Measurements from ENCODE around the gene STUM.
"Not testable (repeated sequence)": the region's sequence is repeated elsewhere in the genome, so short reads cannot be mapped to it uniquely, and the experiment has no call there.

STUM gene

GRCh38 chr1:226611301-226611700 is 62.7 kb downstream of the STUM start:
- H3K4me1 ChIP-seq (ENCODE audit: control insufficient read depth, insufficient read depth, low read length) = no peaks in the 10 kb centered on the region
- H3K9ac ChIP-seq (ENCODE audit: low read depth, low read length) = no peak overlapping the region
- no peaks in the 10 kb centered on the region for H3K9me3 ChIP-seq (ENCODE audit: control insufficient read depth, insufficient read depth, low read length)
- no peak overlapping the region for H3K4me3 ChIP-seq (ENCODE audit: low read depth, low read length)
- H3K27me3 ChIP-seq (ENCODE audit: control insufficient read depth, insufficient read depth, low read length) = no peaks in the 10 kb centered on the region
- H3K36me3 ChIP-seq (ENCODE audit: control insufficient read depth, insufficient read depth, low read length) = no peaks in the 10 kb centered on the region

GRCh38 chr1:226611980-226612379 is 63.4 kb downstream of the STUM start:
- H3K27me3 ChIP-seq (ENCODE audit: control insufficient read depth, insufficient read depth, low read length); H3K9me3 ChIP-seq (ENCODE audit: control insufficient read depth, insufficient read depth, low read length); H3K36me3 ChIP-seq (ENCODE audit: control insufficient read depth, insufficient read depth, low read length): not testable (repeated sequence)

GRCh38 chr1:226615876-226616275 is 67.3 kb downstream of the STUM start:
- H3K27me3 ChIP-seq (ENCODE audit: control insufficient read depth, insufficient read depth, low read length) = no peaks in the 10 kb centered on the region
- H3K36me3 ChIP-seq (ENCODE audit: control insufficient read depth, insufficient read depth, low read length) = no peaks in the 10 kb centered on the region
- H3K9me3 ChIP-seq (ENCODE audit: control insufficient read depth, insufficient read depth, low read length) = no peaks in the 10 kb centered on the region
- no peak overlapping the region for H3K9ac ChIP-seq (ENCODE audit: low read depth, low read length)
- no peaks in the 10 kb centered on the region for H3K4me1 ChIP-seq (ENCODE audit: control insufficient read depth, insufficient read depth, low read length)
- H3K4me3 ChIP-seq (ENCODE audit: low read depth, low read length) = no peak overlapping the region

More at GRCh38 chr1:226611980-226612379, 63.4 kb downstream of the STUM start:
- H3K4me1 ChIP-seq (ENCODE audit: control insufficient read depth, insufficient read depth, low read length); H3K9ac ChIP-seq (ENCODE audit: low read depth, low read length); H3K4me3 ChIP-seq (ENCODE audit: low read depth, low read length): not testable (repeated sequence)

GRCh38 chr1:226616636-226617035 is 68.1 kb downstream of the STUM start:
- no peaks in the 10 kb centered on the region for H3K27me3 ChIP-seq (ENCODE audit: control insufficient read depth, insufficient read depth, low read length)
- no peaks in the 10 kb centered on the region for H3K9me3 ChIP-seq (ENCODE audit: control insufficient read depth, insufficient read depth, low read length)
- H3K36me3 ChIP-seq (ENCODE audit: control insufficient read depth, insufficient read depth, low read length) = no peaks in the 10 kb centered on the region
- H3K4me1 ChIP-seq (ENCODE audit: control insufficient read depth, insufficient read depth, low read length) = no peaks in the 10 kb centered on the region
- no peak overlapping the region for H3K4me3 ChIP-seq (ENCODE audit: low read depth, low read length)
- H3K9ac ChIP-seq (ENCODE audit: low read depth, low read length) = no peak overlapping the region

GRCh38 chr1:226617109-226617508 is 68.5 kb downstream of the STUM start:
- no peak overlapping the region for H3K9ac ChIP-seq (ENCODE audit: low read depth, low read length)
- no peak overlapping the region for H3K4me3 ChIP-seq (ENCODE audit: low read depth, low read length)
- no peaks in the 10 kb centered on the region for H3K4me1 ChIP-seq (ENCODE audit: control insufficient read depth, insufficient read depth, low read length)
- H3K36me3 ChIP-seq (ENCODE audit: control insufficient read depth, insufficient read depth, low read length) = no peaks in the 10 kb centered on the region
- no peaks in the 10 kb centered on the region for H3K9me3 ChIP-seq (ENCODE audit: control insufficient read depth, insufficient read depth, low read length)
- no peaks in the 10 kb centered on the region for H3K27me3 ChIP-seq (ENCODE audit: control insufficient read depth, insufficient read depth, low read length)

- not testable (repeated sequence) for H3K9ac ChIP-seq (ENCODE audit: low read depth, low read length); H3K27me3 ChIP-seq (ENCODE audit: control insufficient read depth, insufficient read depth, low read length); H3K4me3 ChIP-seq (ENCODE audit: low read depth, low read length); H3K9me3 ChIP-seq (ENCODE audit: control insufficient read depth, insufficient read depth, low read length); H3K4me1 ChIP-seq (ENCODE audit: control insufficient read depth, insufficient read depth, low read length); H3K36me3 ChIP-seq (ENCODE audit: control insufficient read depth, insufficient read depth, low read length)
Measured at GRCh38 chr1:226617719-226618118, 69.2 kb downstream of the STUM start.

- Histone ChIP-seq H3K4me1 (ENCODE audit: control insufficient read depth, insufficient read depth, low read length) (no peaks in the 10 kb centered on the region), H3K9ac (ENCODE audit: low read depth, low read length) (no peak overlapping the region), H3K4me3 (ENCODE audit: low read depth, low read length) (no peak overlapping the region), H3K27me3 (ENCODE audit: control insufficient read depth, insufficient read depth, low read length) (no peaks in the 10 kb centered on the region), H3K36me3 (ENCODE audit: control insufficient read depth, insufficient read depth, low read length) (no peaks in the 10 kb centered on the region), H3K9me3 (ENCODE audit: control insufficient read depth, insufficient read depth, low read length) (no peaks in the 10 kb centered on the region)
Measured at GRCh38 chr1:226618380-226618779, 69.8 kb downstream of the STUM start.

GRCh38 chr1:226619031-226619430 is 70.5 kb downstream of the STUM start:
- Histone ChIP-seq H3K4me3 (ENCODE audit: low read depth, low read length) (no peak overlapping the region), H3K9ac (ENCODE audit: low read depth, low read length) (no peak overlapping the region), H3K4me1 (ENCODE audit: control insufficient read depth, insufficient read depth, low read length) (no peaks in the 10 kb centered on the region), H3K9me3 (ENCODE audit: control insufficient read depth, insufficient read depth, low read length) (no peaks in the 10 kb centered on the region), H3K27me3 (ENCODE audit: control insufficient read depth, insufficient read depth, low read length) (no peaks in the 10 kb centered on the region), H3K36me3 (ENCODE audit: control insufficient read depth, insufficient read depth, low read length) (no peaks in the 10 kb centered on the region)

- no peak overlapping the region for H3K4me3 ChIP-seq (ENCODE audit: low read depth, low read length)
- no peak overlapping the region for H3K9ac ChIP-seq (ENCODE audit: low read depth, low read length)
- no peaks in the 10 kb centered on the region for H3K4me1 ChIP-seq (ENCODE audit: control insufficient read depth, insufficient read depth, low read length)
- peaks cover 8% of the 10 kb centered on the region for H3K27me3 ChIP-seq (ENCODE audit: control insufficient read depth, insufficient read depth, low read length)
- no peaks in the 10 kb centered on the region for H3K36me3 ChIP-seq (ENCODE audit: control insufficient read depth, insufficient read depth, low read length)
- no peaks in the 10 kb centered on the region for H3K9me3 ChIP-seq (ENCODE audit: control insufficient read depth, insufficient read depth, low read length)
Measured at GRCh38 chr1:226622012-226622411, 73.4 kb downstream of the STUM start.

- Histone ChIP-seq H3K9ac (ENCODE audit: low read depth, low read length) (no peak overlapping the region), H3K27me3 (ENCODE audit: control insufficient read depth, insufficient read depth, low read length) (peaks cover 13% of the 10 kb centered on the region)
Measured at GRCh38 chr1:226624526-226624925, 76.0 kb downstream of the STUM start.

GRCh38 chr1:226625326-226625725 is 76.8 kb downstream of the STUM start:
- Histone ChIP-seq H3K36me3 (ENCODE audit: control insufficient read depth, insufficient read depth, low read length) (no peaks in the 10 kb centered on the region), H3K9me3 (ENCODE audit: control insufficient read depth, insufficient read depth, low read length) (no peaks in the 10 kb centered on the region), H3K9ac (ENCODE audit: low read depth, low read length) (no peak overlapping the region), H3K4me1 (ENCODE audit: control insufficient read depth, insufficient read depth, low read length) (no peaks in the 10 kb centered on the region), H3K27me3 (ENCODE audit: control insufficient read depth, insufficient read depth, low read length) (peaks cover 13% of the 10 kb centered on the region), H3K4me3 (ENCODE audit: low read depth, low read length) (no peak overlapping the region)

More at GRCh38 chr1:226624526-226624925, 76.0 kb downstream of the STUM start:
- H3K4me3 ChIP-seq (ENCODE audit: low read depth, low read length) = no peak overlapping the region
- no peaks in the 10 kb centered on the region for H3K9me3 ChIP-seq (ENCODE audit: control insufficient read depth, insufficient read depth, low read length)
- H3K36me3 ChIP-seq (ENCODE audit: control insufficient read depth, insufficient read depth, low read length) = no peaks in the 10 kb centered on the region
- no peaks in the 10 kb centered on the region for H3K4me1 ChIP-seq (ENCODE audit: control insufficient read depth, insufficient read depth, low read length)

GRCh38 chr1:226625832-226626576 is 77.4 kb downstream of the STUM start:
- Histone ChIP-seq H3K4me3 (ENCODE audit: low read depth, low read length) (no peak overlapping the region), H3K36me3 (ENCODE audit: control insufficient read depth, insufficient read depth, low read length) (no peaks in the 10 kb centered on the region), H3K27me3 (ENCODE audit: control insufficient read depth, insufficient read depth, low read length) (peaks cover 13% of the 10 kb centered on the region), H3K9me3 (ENCODE audit: control insufficient read depth, insufficient read depth, low read length) (no peaks in the 10 kb centered on the region), H3K4me1 (ENCODE audit: control insufficient read depth, insufficient read depth, low read length) (no peaks in the 10 kb centered on the region), H3K9ac (ENCODE audit: low read depth, low read length) (no peak overlapping the region)

All from iPS-15b (cell line).